Measurements from ENCODE around the gene MACROD2. TPM values are rescaled to one million over a fixed set of nuclear protein-coding genes. Genes with fewer than 3 reads are reported as not detected.

MACROD2 gene
- total RNA-seq, 1 donor from 2014 or later = 6.7 TPM

GRCh38 chr20:14445902-14446301 is 450.6 kb downstream of the MACROD2 start:
- DNase-seq (ENCODE audit: extremely low spot score, unreplicated experiment) = no peak
- H3K9me3 Mint-ChIP-seq = peaks cover 10% of the 10 kb centered on the region
- H3K27me3 Mint-ChIP-seq = no peaks in the 10 kb centered on the region
- TF ChIP-seq CTCF (conservative IDR thresholded peaks at IDR 0.05) = no peak
- H3K27ac Mint-ChIP-seq = no peak overlapping the region
- no peak overlapping the region for H3K4me3 Mint-ChIP-seq
- H3K4me1 Mint-ChIP-seq (ENCODE audit: unreplicated experiment) = no peaks in the 10 kb centered on the region
- no peaks in the 10 kb centered on the region for H3K36me3 Mint-ChIP-seq

- no peaks in the 10 kb centered on the region for H3K4me1 Mint-ChIP-seq (ENCODE audit: unreplicated experiment)
Measured at GRCh38 chr20:14446446-14446845, 451.1 kb downstream of the MACROD2 start.

GRCh38 chr20:14449323-14449722 is 454.0 kb downstream of the MACROD2 start:
- Mint-ChIP-seq H3K36me3 (no peaks in the 10 kb centered on the region), H3K27me3 (no peaks in the 10 kb centered on the region), H3K4me1 (ENCODE audit: unreplicated experiment) (peaks cover 8% of the 10 kb centered on the region), H3K9me3 (peaks cover 14% of the 10 kb centered on the region), H3K4me3 (no peak overlapping the region), H3K27ac (no peak overlapping the region)
- DNase-seq (ENCODE audit: extremely low spot score, unreplicated experiment) = no peak
- no peak for TF ChIP-seq CTCF (conservative IDR thresholded peaks at IDR 0.05)

More at GRCh38 chr20:14446446-14446845, 451.1 kb downstream of the MACROD2 start:
- Mint-ChIP-seq H3K27me3 (no peaks in the 10 kb centered on the region), H3K9me3 (peaks cover 12% of the 10 kb centered on the region), H3K4me3 (no peak overlapping the region), H3K27ac (no peak overlapping the region), H3K36me3 (no peaks in the 10 kb centered on the region)
- DNase-seq (ENCODE audit: extremely low spot score, unreplicated experiment) = no peak
- no peak for TF ChIP-seq CTCF (conservative IDR thresholded peaks at IDR 0.05)

GRCh38 chr20:14450256-14450655 is 454.9 kb downstream of the MACROD2 start:
- Mint-ChIP-seq H3K36me3 (no peaks in the 10 kb centered on the region), H3K27me3 (no peaks in the 10 kb centered on the region), H3K4me1 (ENCODE audit: unreplicated experiment) (peaks cover 8% of the 10 kb centered on the region), H3K4me3 (no peak overlapping the region), H3K27ac (no peak overlapping the region), H3K9me3 (peaks cover 10% of the 10 kb centered on the region)
- DNase-seq (ENCODE audit: extremely low spot score, unreplicated experiment) = no peak
- no peak for TF ChIP-seq CTCF (conservative IDR thresholded peaks at IDR 0.05)

- Mint-ChIP-seq H3K36me3 (no peaks in the 10 kb centered on the region), H3K27me3 (no peaks in the 10 kb centered on the region), H3K4me1 (ENCODE audit: unreplicated experiment) (peaks cover 8% of the 10 kb centered on the region), H3K9me3 (peaks cover 5% of the 10 kb centered on the region), H3K4me3 (no peak overlapping the region), H3K27ac (no peak overlapping the region)
- no peak for DNase-seq (ENCODE audit: extremely low spot score, unreplicated experiment)
- no peak for TF ChIP-seq CTCF (conservative IDR thresholded peaks at IDR 0.05)
Measured at GRCh38 chr20:14451458-14451857, 456.1 kb downstream of the MACROD2 start.

- Mint-ChIP-seq H3K4me3 (no peak overlapping the region), H3K27ac (no peak overlapping the region), H3K9me3 (peaks cover 5% of the 10 kb centered on the region), H3K36me3 (no peaks in the 10 kb centered on the region), H3K27me3 (no peaks in the 10 kb centered on the region), H3K4me1 (ENCODE audit: unreplicated experiment) (peaks cover 8% of the 10 kb centered on the region)
- DNase-seq (ENCODE audit: extremely low spot score, unreplicated experiment) = no peak
- TF ChIP-seq CTCF (conservative IDR thresholded peaks at IDR 0.05) = no peak
Measured at GRCh38 chr20:14453259-14453658, 457.9 kb downstream of the MACROD2 start.
